GM18868 (cell line): Measurements from ENCODE around the gene OR5AN1.

Experiments
- ATAC-seq: cut with Tn5 transposase; IDR thresholded peaks from one replicate; pipeline ENCODE4 v1.9.1; 2021; ENCODE audit warnings: mild to moderate bottlenecking, moderate library complexity; ENCODE audit not compliant: unreplicated experiment

OR5AN1 gene

GRCh38 chr11:59418156-59418555, 59.5 kb downstream of the OR5AN1 start:
- no peak for ATAC-seq
